Esophagus muscularis mucosa (tissue), 4 donors: ENCODE data around the gene TBC1D8. TPM values are rescaled to one million over a fixed set of nuclear protein-coding genes. Genes with fewer than 3 reads are reported as not detected.

Source experiments
- DNase-seq: peaks from one replicate; pipeline ENCODE4 v3.0.0-alpha.2; 2017; ENCODE audit errors: extremely low spot score
- H3K27ac ChIP-seq, 4 donors: fragments of 200-600 bp; sonication (generic); replicated peaks in 1 of 4; 1 replicate in 3 of 4; 2 replicates in 1 of 4; pipeline ENCODE4 v1.5.1; 2016 to 2019; ENCODE audit warnings: mild to moderate bottlenecking in 1 of 4
- H3K27me3 ChIP-seq, 4 donors: fragments of 200-600 bp; sonication (generic); one replicate each; pipeline versions ENCODE4 v1.5.1 to v1.6.0; 2016 to 2019
- H3K36me3 ChIP-seq, 4 donors: fragments of 200-600 bp; sonication (generic); one replicate each; pipeline ENCODE4 v1.5.1; 2016 to 2019
- H3K4me1 ChIP-seq, 4 donors: fragments of 200-600 bp; sonication (generic); one replicate each; pipeline ENCODE4 v1.5.1; 2016 to 2019
- H3K4me3 ChIP-seq, 4 donors: fragments of 200-600 bp; sonication (generic); 1 replicate in 2 of 4; 2 replicates in 2 of 4; pipeline ENCODE4 v1.5.1; 2016 to 2019; ENCODE audit warnings: mild to moderate bottlenecking in 4 of 4, moderate library complexity in 1 of 4
- H3K9me3 ChIP-seq, 4 donors: fragments of 200-600 bp; sonication (generic); 1 replicate in 3 of 4; 2 replicates in 1 of 4; pipeline ENCODE4 v1.5.1; 2016 to 2019
- EP300 ChIP-seq: sonication (generic); formaldehyde crosslinking; IDR thresholded peaks from one replicate; pipeline ENCODE4 v1.6.1; 2017; ENCODE audit warnings: antibody characterized with exemption
- POLR2A ChIP-seq: fragments of 450-650 bp; IDR thresholded peaks from one replicate; pipeline ENCODE4 v1.6.1; 2017; ENCODE audit warnings: antibody characterized with exemption, moderate library complexity, mild to moderate bottlenecking, low read depth
- POLR2AphosphoS5 ChIP-seq, 2 donors: sonication (generic); formaldehyde crosslinking; IDR thresholded peaks; one replicate each; pipeline ENCODE4 v1.6.1; 2017; ENCODE audit warnings: antibody characterized with exemption in 2 of 2
- WGBS: methylation state at CpG from one replicate; pipeline ENCODE4 v1.1.5; 2018; 5-methylcytosine and 5-hydroxymethylcytosine counted together
- intact Hi-C: fragments of 100-400 bp; cut with DNase I; formaldehyde crosslinking; loops from one replicate; pipeline ENCODE4 v1.15.1; 2023
- total RNA-seq, 4 donors: library from RNA; depleted of rRNA; stranded (reverse); fragments of >200 nt; gene quantifications; one replicate each; pipeline versions ENCODE4 v1.1.0 to v1.2.1, GENCODE V29; 2016
- TF ChIP-seq, protein P1 (sequence below), 3 experiments: fragments of 200-600 bp in 2 of 3; fragments of 450-650 bp in 1 of 3; sonication (generic) in 2 of 3; IDR thresholded peaks; one replicate each; pipeline ENCODE4 v1.5.1; 2017 to 2019; ENCODE audit warnings: antibody characterized with exemption in 3 of 3, mild to moderate bottlenecking in 2 of 3, moderate library complexity in 1 of 3

TBC1D8 gene
- total RNA-seq, 4 donors from 2014 or later, result 16.7 to 23.4 (median 20.4) TPM

DNA sequence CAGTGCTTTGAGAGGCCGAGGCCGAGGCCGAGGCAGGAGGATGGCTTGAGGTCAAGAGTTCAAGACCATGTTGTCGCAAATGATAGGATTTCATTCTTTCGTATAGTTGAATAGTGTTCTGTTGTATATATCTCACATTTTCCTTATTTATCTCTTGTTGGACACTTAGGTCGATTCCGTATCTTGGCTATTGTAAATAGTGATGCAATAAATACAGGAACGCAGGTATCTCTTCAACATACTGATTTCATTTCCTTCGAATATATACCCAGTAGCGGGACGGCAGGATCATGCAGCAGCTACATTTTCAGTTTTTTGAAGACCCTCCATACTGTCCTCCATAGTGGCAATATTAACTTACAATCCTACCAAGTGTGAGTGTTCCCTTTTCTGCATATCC lies 4.1 kb downstream of the TBC1D8 start:
- intact Hi-C loops, result no loop called here
- no peak for DNase-seq
- Histone ChIP-seq H3K36me3 (no peaks in the 10 kb centered on the region), H3K4me1 (peaks cover 30 to 40% (median 37%) of the 10 kb centered on the region in 4 donors), H3K27me3 (no peaks in the 10 kb centered on the region), H3K4me3 (no peak overlapping the region), H3K27ac (no peak overlapping the region), H3K9me3 (no peaks in the 10 kb centered on the region)
- TF ChIP-seq POLR2AphosphoS5 (IDR thresholded peaks at IDR 0.05) (no peak), EP300 (no peak), POLR2A (no peak)
- TF ChIP-seq, protein P1, sequence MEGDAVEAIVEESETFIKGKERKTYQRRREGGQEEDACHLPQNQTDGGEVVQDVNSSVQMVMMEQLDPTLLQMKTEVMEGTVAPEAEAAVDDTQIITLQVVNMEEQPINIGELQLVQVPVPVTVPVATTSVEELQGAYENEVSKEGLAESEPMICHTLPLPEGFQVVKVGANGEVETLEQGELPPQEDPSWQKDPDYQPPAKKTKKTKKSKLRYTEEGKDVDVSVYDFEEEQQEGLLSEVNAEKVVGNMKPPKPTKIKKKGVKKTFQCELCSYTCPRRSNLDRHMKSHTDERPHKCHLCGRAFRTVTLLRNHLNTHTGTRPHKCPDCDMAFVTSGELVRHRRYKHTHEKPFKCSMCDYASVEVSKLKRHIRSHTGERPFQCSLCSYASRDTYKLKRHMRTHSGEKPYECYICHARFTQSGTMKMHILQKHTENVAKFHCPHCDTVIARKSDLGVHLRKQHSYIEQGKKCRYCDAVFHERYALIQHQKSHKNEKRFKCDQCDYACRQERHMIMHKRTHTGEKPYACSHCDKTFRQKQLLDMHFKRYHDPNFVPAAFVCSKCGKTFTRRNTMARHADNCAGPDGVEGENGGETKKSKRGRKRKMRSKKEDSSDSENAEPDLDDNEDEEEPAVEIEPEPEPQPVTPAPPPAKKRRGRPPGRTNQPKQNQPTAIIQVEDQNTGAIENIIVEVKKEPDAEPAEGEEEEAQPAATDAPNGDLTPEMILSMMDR (IDR thresholded peaks at IDR 0.05), result no peak
- WGBS, result 95% methylated on average over 11 of the region's 11 CpGs

DNA sequence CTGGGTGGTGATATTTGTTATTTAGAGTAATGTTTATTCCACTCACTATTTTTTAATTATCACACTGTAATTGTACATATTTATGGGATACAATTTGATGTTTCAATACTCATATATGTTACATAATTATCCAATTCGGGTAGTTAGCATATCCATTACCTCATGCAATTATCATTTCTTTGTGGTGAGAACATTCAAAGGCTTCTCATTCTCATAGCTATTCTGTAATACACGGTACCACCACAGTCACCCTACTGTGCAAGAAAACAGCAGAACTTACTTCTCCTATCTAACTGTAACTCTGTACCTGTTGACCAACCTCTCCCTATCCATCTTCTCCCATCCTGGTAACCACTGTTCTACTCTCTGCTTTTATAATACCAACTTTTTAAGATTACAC lies 4.6 kb downstream of the TBC1D8 start:
- Histone ChIP-seq H3K9me3 (no peaks in the 10 kb centered on the region), H3K4me3 (no peak overlapping the region), H3K36me3 (no peaks in the 10 kb centered on the region), H3K27me3 (no peaks in the 10 kb centered on the region), H3K27ac (no peak overlapping the region), H3K4me1 (peaks cover 25 to 36% (median 32%) of the 10 kb centered on the region in 4 donors)
- intact Hi-C loops, result no loop called here
- TF ChIP-seq EP300 (no peak), POLR2A (no peak), POLR2AphosphoS5 (IDR thresholded peaks at IDR 0.05) (no peak)
- TF ChIP-seq, protein P1 (IDR thresholded peaks at IDR 0.05), result no peak
- 85% methylated on average over 2 of the region's 2 CpGs for WGBS
- DNase-seq, result no peak

DNA sequence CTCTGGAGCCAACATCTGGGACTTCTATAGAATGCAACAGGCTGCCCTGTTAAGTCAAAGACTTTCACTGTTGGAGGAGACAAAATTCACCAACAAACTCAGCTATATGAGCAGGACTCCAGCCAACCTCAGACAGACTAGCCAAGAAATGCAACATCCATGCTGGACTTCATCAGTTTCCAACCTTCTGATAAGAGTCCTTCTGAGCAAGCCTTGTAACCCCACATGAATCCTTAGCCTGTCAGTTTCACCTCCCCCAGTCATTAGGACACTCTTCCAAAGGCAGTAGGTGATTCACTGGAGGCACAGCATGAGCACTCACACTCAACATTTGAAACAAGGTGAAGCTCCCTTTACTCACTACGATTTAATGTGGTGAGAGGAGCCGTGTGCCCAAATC lies 5.8 kb downstream of the TBC1D8 start:
- TF ChIP-seq EP300, result no peak
- no peak for TF ChIP-seq POLR2A
- TF ChIP-seq, protein P1 (IDR thresholded peaks at IDR 0.05), result no peak
- TF ChIP-seq POLR2AphosphoS5 (IDR thresholded peaks at IDR 0.05), result no peak
- intact Hi-C loops, result no loop called here
- Histone ChIP-seq H3K4me3 (no peak overlapping the region), H3K4me1 (peaks cover 30 to 45% (median 36%) of the 10 kb centered on the region in 4 donors), H3K36me3 (no peaks in the 10 kb centered on the region), H3K9me3 (no peaks in the 10 kb centered on the region), H3K27ac (no peak overlapping the region), H3K27me3 (no peaks in the 10 kb centered on the region)
- WGBS, result 89% methylated on average over 2 of the region's 2 CpGs
- no peak for DNase-seq

DNA sequence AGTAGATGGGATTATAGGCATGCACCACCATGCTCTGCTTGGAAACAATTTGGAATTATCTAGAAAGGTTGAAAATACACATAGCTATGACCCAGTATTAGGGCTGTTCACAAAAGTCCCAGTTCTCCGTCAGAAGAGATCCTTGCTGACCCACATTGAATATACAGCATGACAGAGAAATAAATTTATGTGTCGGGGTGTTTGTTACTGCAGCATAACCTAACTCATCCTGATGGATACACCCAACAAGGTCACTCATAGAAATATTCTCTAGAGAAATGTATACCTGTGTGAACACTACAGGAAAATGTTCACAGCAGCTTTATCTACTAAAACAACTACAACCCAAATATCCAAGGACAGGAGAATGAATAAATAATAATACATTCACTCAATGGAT lies 9.0 kb downstream of the TBC1D8 start:
- intact Hi-C loops, result no loop called here
- TF ChIP-seq POLR2A (no peak), EP300 (no peak), POLR2AphosphoS5 (IDR thresholded peaks at IDR 0.05) (no peak)
- TF ChIP-seq, protein P1 (IDR thresholded peaks at IDR 0.05), result no peak
- 98% methylated on average over 2 of the region's 2 CpGs for WGBS
- no peak for DNase-seq
- H3K36me3 ChIP-seq, result no peaks in the 10 kb centered on the region
- H3K4me3 ChIP-seq, result no peak overlapping the region
- H3K27me3 ChIP-seq, result no peaks in the 10 kb centered on the region
- H3K9me3 ChIP-seq, result no peaks in the 10 kb centered on the region
- H3K27ac ChIP-seq, result no peak overlapping the region
- H3K4me1 ChIP-seq, result peaks cover 20 to 37% (median 30%) of the 10 kb centered on the region in 4 donors

DNA sequence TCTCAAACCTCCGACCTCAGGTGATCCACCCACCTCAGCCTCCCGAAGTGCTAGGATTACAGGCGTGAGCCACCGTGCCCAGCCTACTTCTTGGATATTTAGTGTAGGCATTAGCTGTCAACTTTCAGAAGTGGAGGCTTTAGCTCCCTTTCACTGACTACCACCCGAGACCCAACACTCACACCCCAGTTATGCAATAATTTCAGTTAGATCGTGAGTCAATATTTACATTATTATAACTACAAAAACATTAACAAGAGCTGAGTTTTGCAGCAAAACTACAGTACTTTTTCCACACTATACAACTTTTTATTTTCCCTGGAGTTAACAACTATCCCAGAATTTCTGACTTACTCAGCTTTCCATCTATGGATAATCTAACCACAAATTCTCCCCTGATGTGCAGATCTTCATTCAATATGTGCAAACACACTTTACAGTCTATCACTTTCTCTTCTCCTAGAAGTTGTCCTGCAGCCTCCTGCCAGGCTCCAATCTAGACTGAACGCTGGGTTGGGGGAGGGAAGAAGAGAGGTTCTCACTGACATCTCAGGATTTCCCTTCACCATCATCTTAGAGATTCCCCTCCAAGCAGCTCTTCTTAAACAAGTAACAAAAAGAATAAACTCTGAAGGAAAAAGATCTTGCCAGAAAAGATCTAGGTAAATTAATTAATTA lies 10.1 kb downstream of the TBC1D8 start:
- TF ChIP-seq, protein P1 (IDR thresholded peaks at IDR 0.05), result no peak
- TF ChIP-seq POLR2AphosphoS5 (IDR thresholded peaks at IDR 0.05) (no peak), POLR2A (no peak), EP300 (no peak)
- no peaks in the 10 kb centered on the region for H3K36me3 ChIP-seq
- WGBS, result 88% methylated on average over 7 of the region's 7 CpGs
- intact Hi-C loops, result no loop called here
- H3K9me3 ChIP-seq, result no peaks in the 10 kb centered on the region
- no peak overlapping the region for H3K4me3 ChIP-seq
- peaks cover 20 to 37% (median 30%) of the 10 kb centered on the region in 4 donors for H3K4me1 ChIP-seq
- H3K27me3 ChIP-seq, result no peaks in the 10 kb centered on the region
- H3K27ac ChIP-seq, result no peak overlapping the region
- DNase-seq, result no peak
